Psoas muscle (tissue), 8 donors: Measurements from ENCODE around the gene NPTN. TPM values are rescaled to one million over a fixed set of nuclear protein-coding genes. Genes with fewer than 3 reads are reported as not detected.

Experiments used
- ATAC-seq, 4 donors: fragments of 200-7000 bp; cut with Tn5 transposase; one replicate each; pipeline ENCODE4 v1.9.1; 2020; ENCODE audit warnings: moderate library complexity in 3 of 4, mild to moderate bottlenecking in 2 of 4
- DNase-seq, 2 donors: peaks; one replicate each; pipeline ENCODE4 v3.0.0-alpha.2; 2020
- H3K27ac ChIP-seq: fragments of 200-600 bp; one replicate; pipeline ENCODE4 v1.8.0; 2022
- H3K27me3 ChIP-seq, 3 donors: fragments of 200-600 bp in 1 of 3; one replicate each; pipeline versions ENCODE4 v1.6.1 to v1.8.0; 2013 to 2022; ENCODE audit warnings: low read length in 2 of 3, mild to moderate bottlenecking in 2 of 3, moderate library complexity in 1 of 3; ENCODE audit not compliant: insufficient read depth in 3 of 3
- H3K36me3 ChIP-seq, 2 donors: fragments of 200-600 bp in 1 of 2; one replicate each; pipeline versions ENCODE4 v1.6.1 to v1.8.0; 2013 to 2022; ENCODE audit warnings: low read depth in 1 of 2, mild to moderate bottlenecking in 1 of 2, moderate library complexity in 1 of 2; ENCODE audit not compliant: insufficient read depth in 1 of 2
- H3K4me1 ChIP-seq: fragments of 200-600 bp; one replicate; pipeline ENCODE4 v1.8.0; 2022
- H3K4me3 ChIP-seq: fragments of 200-600 bp; one replicate; pipeline ENCODE4 v1.8.0; 2022; ENCODE audit warnings: mild to moderate bottlenecking
- H3K9me3 ChIP-seq: fragments of 200-600 bp; one replicate; pipeline ENCODE4 v1.8.0; 2022
- CTCF ChIP-seq: fragments of 200-600 bp; IDR thresholded peaks from one replicate; pipeline ENCODE4 v1.8.0; 2022; ENCODE audit warnings: antibody characterized with exemption
- WGBS, 3 donors: extraction: QIAGEN DNeasy Blood & Tissue Kit; methylation state at CpG; one replicate each; pipeline versions ENCODE4 v1.1.6 to v1.1.7; 2013; 5-methylcytosine and 5-hydroxymethylcytosine counted together
- intact Hi-C, 2 donors: fragments of 100-400 bp; cut with DNase I; formaldehyde crosslinking; loops; one replicate each; pipeline versions ENCODE4 v1.11.0 to v1.14.2; 2022
- polyA plus RNA-seq, 3 donors: library from polyadenylated mRNA; stranded (reverse); fragments of 200-250 nt; gene quantifications; one replicate each; pipeline ENCODE4 v1.2.3, GENCODE V29; 2013
- total RNA-seq, 4 donors: library from RNA; stranded (reverse); fragmentation: NEBNext Ultra II Directional in 2 of 4; extraction: Animal tissue kit (Norgen Biotek cat#: 25700) in 2 of 4; gene quantifications; one replicate each; pipeline versions ENCODE4 v1.2.1 to v1.2.4, GENCODE V29; 2021 to 2023
- donor health status: healthy with polysubstance abuse.
- donor health status: DM: no; HTN: no; CAD: no; lungs with moderate emphysema.
- donor health status: Bipolar disorder and iron deficiency.
- donor health status: healthy.
- donor health status: DM: yes; HTN: yes; CAD: no.
- donor health status: DM: no; HTN: no; CAD: no.
- donor health status: DM: no; HTN: no; CAD: no.
- donor health status: DM: yes; HTN: yes; CAD: no.

Gene NPTN
- total and polyA plus RNA-seq, 7 donors = 26.3 to 41.1 (median 32.1) TPM

- intact Hi-C loops = no loop called here
- Histone ChIP-seq H3K4me1 (no peaks in the 10 kb centered on the region), H3K4me3 (no peak overlapping the region), H3K36me3 (peaks cover 5 to 64% of the 10 kb centered on the region in 2 donors), H3K9me3 (no peaks in the 10 kb centered on the region), H3K27me3 (no peaks in the 10 kb centered on the region), H3K27ac (no peak overlapping the region)
- DNase-seq = no peak
- no peak for TF ChIP-seq CTCF
- 59 to 68% (median 62%) methylated on average over 9 of the region's 9 CpGs for WGBS, 3 donors
- ATAC-seq = peak in 1 of 4 donors; percentile 27
These were observed 59.6 kb downstream of the NPTN start for GRCh38 chr15:73573572-73573971.

GRCh38 chr15:73573037-73573436 lies 60.2 kb downstream of the NPTN start:
- intact Hi-C loops = no loop called here
- no peak for TF ChIP-seq CTCF
- 42 to 72% (median 62%) methylated on average over 1 of the region's 1 CpG for WGBS, 3 donors
- no peak for ATAC-seq
- Histone ChIP-seq H3K27me3 (no peaks in the 10 kb centered on the region), H3K36me3 (peaks cover 5 to 64% of the 10 kb centered on the region in 2 donors), H3K27ac (no peak overlapping the region), H3K4me3 (no peak overlapping the region), H3K9me3 (no peaks in the 10 kb centered on the region), H3K4me1 (no peaks in the 10 kb centered on the region)
- DNase-seq = no peak

- no peak for TF ChIP-seq CTCF
- Histone ChIP-seq H3K4me3 (no peak overlapping the region), H3K27me3 (no peaks in the 10 kb centered on the region), H3K9me3 (no peaks in the 10 kb centered on the region), H3K27ac (no peak overlapping the region), H3K36me3 (peaks cover 5 to 69% of the 10 kb centered on the region in 2 donors), H3K4me1 (no peaks in the 10 kb centered on the region)
- ATAC-seq = no peak
- intact Hi-C loops = no loop called here
- DNase-seq = no peak
- WGBS, 3 donors = 80 to 86% (median 84%) methylated on average over 5 of the region's 5 CpGs
These were observed 60.9 kb downstream of the NPTN start for GRCh38 chr15:73572296-73572695.

- Histone ChIP-seq H3K9me3 (no peaks in the 10 kb centered on the region), H3K4me3 (no peak overlapping the region), H3K36me3 (peaks cover 5 to 76% of the 10 kb centered on the region in 2 donors), H3K27me3 (no peaks in the 10 kb centered on the region), H3K27ac (no peak overlapping the region), H3K4me1 (no peaks in the 10 kb centered on the region)
- WGBS, 3 donors = 81 to 87% (median 86%) methylated on average over 5 of the region's 5 CpGs
- no peak for DNase-seq
- intact Hi-C loops = no loop called here
- no peak for TF ChIP-seq CTCF
- ATAC-seq = no peak
These were observed 61.8 kb downstream of the NPTN start for GRCh38 chr15:73571346-73571745.

GRCh38 chr15:73570355-73571032 lies 62.7 kb downstream of the NPTN start:
- Histone ChIP-seq H3K4me3 (no peak overlapping the region), H3K27ac (no peak overlapping the region), H3K9me3 (no peaks in the 10 kb centered on the region), H3K27me3 (no peaks in the 10 kb centered on the region), H3K4me1 (no peaks in the 10 kb centered on the region), H3K36me3 (peaks cover 5 to 82% of the 10 kb centered on the region in 2 donors)
- 81 to 87% (median 85%) methylated on average over 7 of the region's 7 CpGs for WGBS, 3 donors
- ATAC-seq = no peak
- DNase-seq = no peak
- no peak for TF ChIP-seq CTCF
- intact Hi-C loops = no loop called here
